ENCODE data around the gene KREMEN1. TPM values are rescaled to one million over a fixed set of nuclear protein-coding genes. Genes with fewer than 3 reads are reported as not detected.
A peak's percentile ranks its signal among the peaks of the same experiment; 100 is the strongest.

KREMEN1 gene
- total RNA-seq, 1 donor from 2014 or later: 1.4 TPM

- Histone ChIP-seq H2AFZ (replicated peaks) (peak overlapping the region; percentile 17), H3K9ac (no peak overlapping the region), H3K79me2 (ENCODE audit: low read depth) (no peaks in the 10 kb centered on the region), H3K36me3 (no peaks in the 10 kb centered on the region), H4K20me1 (ENCODE audit: low read depth) (no peaks in the 10 kb centered on the region), H3K9me3 (ENCODE audit: low read depth) (no peaks in the 10 kb centered on the region), H3K4me3 (no peak overlapping the region), H3K4me1 (peaks cover 14% of the 10 kb centered on the region), H3F3A (ENCODE audit: low read depth) (no peaks in the 10 kb centered on the region), H3K4me2 (no peak overlapping the region), H3K27ac (no peak overlapping the region), H3K27me3 (no peaks in the 10 kb centered on the region)
- H3K4me3 Mint-ChIP-seq: no peak overlapping the region
- DNase-seq (ENCODE audit: low spot score): no peak
- no peak for TF ChIP-seq CTCF (IDR thresholded peaks at IDR 0.05)
- no peak for TF ChIP-seq EZH2 (IDR thresholded peaks at IDR 0.05)
- no peak for TF ChIP-seq EZH2phosphoT487 (IDR thresholded peaks at IDR 0.05)
- H3K36me3 Mint-ChIP-seq: peaks cover 8% of the 10 kb centered on the region
- peaks cover 3% of the 10 kb centered on the region for H3K9me3 Mint-ChIP-seq
- peaks cover 30% of the 10 kb centered on the region for H3K4me1 Mint-ChIP-seq
- H3K27ac Mint-ChIP-seq: peak overlapping the region; percentile 35
- peaks cover 5% of the 10 kb centered on the region for H3K27me3 Mint-ChIP-seq (ENCODE audit: insufficient read depth, low read depth)
Measured at GRCh38 chr22:29184849-29185490, 112.1 kb downstream of the KREMEN1 start.

GRCh38 chr22:29186302-29186701 is 113.5 kb downstream of the KREMEN1 start:
- no peak for DNase-seq (ENCODE audit: low spot score)
- Mint-ChIP-seq H3K27ac (no peak overlapping the region), H3K4me3 (no peak overlapping the region), H3K9me3 (no peaks in the 10 kb centered on the region), H3K36me3 (no peaks in the 10 kb centered on the region), H3K27me3 (ENCODE audit: insufficient read depth, low read depth) (peaks cover 5% of the 10 kb centered on the region), H3K4me1 (peaks cover 37% of the 10 kb centered on the region)
- H3K79me2 ChIP-seq (ENCODE audit: low read depth): no peaks in the 10 kb centered on the region
- H3K4me2 ChIP-seq: no peak overlapping the region
- H3F3A ChIP-seq (ENCODE audit: low read depth): no peaks in the 10 kb centered on the region
- H3K36me3 ChIP-seq: no peaks in the 10 kb centered on the region
- no peak overlapping the region for H3K4me3 ChIP-seq
- H3K9me3 ChIP-seq (ENCODE audit: low read depth): no peaks in the 10 kb centered on the region
- TF ChIP-seq EZH2phosphoT487 (IDR thresholded peaks at IDR 0.05) (no peak), CTCF (IDR thresholded peaks at IDR 0.05) (no peak), EZH2 (IDR thresholded peaks at IDR 0.05) (no peak)
- no peaks in the 10 kb centered on the region for H4K20me1 ChIP-seq (ENCODE audit: low read depth)
- no peak overlapping the region for H2AFZ ChIP-seq (replicated peaks)
- H3K27me3 ChIP-seq: no peaks in the 10 kb centered on the region
- peaks cover 14% of the 10 kb centered on the region for H3K4me1 ChIP-seq
- no peak overlapping the region for H3K9ac ChIP-seq
- H3K27ac ChIP-seq: no peak overlapping the region

- no peaks in the 10 kb centered on the region for H3K36me3 Mint-ChIP-seq
- TF ChIP-seq EZH2phosphoT487 (IDR thresholded peaks at IDR 0.05): no peak
- no peak for TF ChIP-seq EZH2 (IDR thresholded peaks at IDR 0.05)
- no peak for TF ChIP-seq CTCF (IDR thresholded peaks at IDR 0.05)
- Histone ChIP-seq H3K36me3 (no peaks in the 10 kb centered on the region), H3K4me3 (no peak overlapping the region), H3K9me3 (ENCODE audit: low read depth) (no peaks in the 10 kb centered on the region), H3K79me2 (ENCODE audit: low read depth) (no peaks in the 10 kb centered on the region), H3K27ac (no peak overlapping the region), H3K4me1 (peaks cover 20% of the 10 kb centered on the region), H2AFZ (replicated peaks) (peak overlapping the region; percentile 34), H4K20me1 (ENCODE audit: low read depth) (no peaks in the 10 kb centered on the region), H3K4me2 (no peak overlapping the region), H3K9ac (no peak overlapping the region), H3F3A (ENCODE audit: low read depth) (peaks cover 4% of the 10 kb centered on the region), H3K27me3 (no peaks in the 10 kb centered on the region)
- no peak overlapping the region for H3K4me3 Mint-ChIP-seq
- peaks cover 45% of the 10 kb centered on the region for H3K4me1 Mint-ChIP-seq
- DNase-seq (ENCODE audit: low spot score): no peak
- no peaks in the 10 kb centered on the region for H3K9me3 Mint-ChIP-seq
- no peak overlapping the region for H3K27ac Mint-ChIP-seq
- H3K27me3 Mint-ChIP-seq (ENCODE audit: insufficient read depth, low read depth): peaks cover 5% of the 10 kb centered on the region
Measured at GRCh38 chr22:29187831-29188230, 115.0 kb downstream of the KREMEN1 start.

Measured in neural progenitor cell (in vitro differentiated cells).